Erythroblast (primary cell): ENCODE measurements around the gene OR4D2.
"Not testable (repeated sequence)": the region's sequence is repeated elsewhere in the genome, so short reads cannot be mapped to it uniquely, and the experiment has no call there.

ENCODE experiments used
- GATA1 ChIP-seq: IDR thresholded peaks from 2 replicates; pipeline ENCODE4 v1.6.1; 2011; ENCODE audit warnings: low read depth, mild to moderate bottlenecking, control low read depth, low read length, moderate library complexity
- POLR2A ChIP-seq: IDR thresholded peaks from 2 replicates; pipeline ENCODE4 v1.6.1; 2011; ENCODE audit warnings: mild to moderate bottlenecking, low read length

DNA sequence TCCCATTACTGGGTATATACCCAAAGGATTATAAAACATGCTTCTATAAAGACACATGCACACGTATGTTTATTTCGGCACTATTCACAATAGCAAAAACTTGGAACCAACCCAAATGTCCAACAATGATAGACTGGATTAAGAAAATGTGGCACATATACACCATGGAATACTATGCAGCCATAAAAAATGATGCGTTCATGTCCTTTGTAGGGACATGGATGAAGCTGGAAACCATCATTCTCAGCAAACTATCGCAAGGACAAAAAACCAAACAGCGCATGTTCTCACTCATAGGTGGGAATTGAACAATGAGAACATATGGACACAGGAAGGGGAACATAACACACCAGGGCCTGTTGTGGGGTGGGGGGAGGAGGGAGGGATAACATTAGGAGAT is 34.1 kb upstream of the OR4D2 start:
- TF ChIP-seq POLR2A, GATA1: not testable (repeated sequence)
